ENCODE results near the gene UCN3.
"Not testable (repeated sequence)": the region's sequence is repeated elsewhere in the genome, so short reads cannot be mapped to it uniquely, and the experiment has no call there.

Gene UCN3

DNA sequence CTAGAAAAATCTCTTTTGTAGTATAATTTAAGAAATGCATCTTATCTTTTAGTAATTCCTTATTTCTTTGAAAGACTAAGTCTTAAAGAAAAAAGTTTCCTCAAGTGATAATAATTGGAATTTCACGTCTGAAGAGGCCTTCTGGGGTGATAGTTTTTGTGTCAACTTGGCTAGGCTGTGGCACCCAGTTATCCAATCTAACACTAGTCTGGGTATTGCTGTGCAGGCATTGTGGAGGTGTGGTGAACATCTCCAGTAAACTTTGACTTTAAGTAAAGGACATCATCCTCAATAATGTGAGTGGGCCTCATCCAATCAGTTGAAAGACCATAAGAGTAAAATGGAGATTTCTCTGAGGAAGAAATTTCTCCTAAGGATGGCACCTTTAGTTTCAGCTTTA is 42.2 kb downstream of the UCN3 start:
- DNase-seq (ENCODE audit: low read depth in 2 of 2), result no peak

DNA sequence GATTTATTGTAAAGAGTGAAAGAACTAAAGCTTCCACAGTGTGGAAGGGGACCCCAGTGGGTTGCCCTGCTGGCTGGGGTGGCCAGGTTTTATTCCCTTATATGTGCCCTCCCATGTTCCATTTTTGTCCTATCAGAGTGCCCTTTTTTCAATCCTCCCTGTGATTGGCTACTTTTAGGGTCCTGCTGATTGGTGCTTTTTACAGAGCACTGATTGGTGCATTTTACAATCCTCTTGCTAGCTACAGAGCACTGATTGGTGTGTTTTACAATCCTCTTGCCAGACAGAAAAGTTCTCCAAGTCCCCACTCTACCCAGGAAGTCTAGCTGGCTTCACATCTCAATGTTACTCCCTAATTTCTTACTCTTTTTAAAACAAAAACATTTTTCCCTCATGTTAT is 46.0 kb downstream of the UCN3 start:
- not testable (repeated sequence) for DNase-seq (ENCODE audit: low read depth in 2 of 2)

DNA sequence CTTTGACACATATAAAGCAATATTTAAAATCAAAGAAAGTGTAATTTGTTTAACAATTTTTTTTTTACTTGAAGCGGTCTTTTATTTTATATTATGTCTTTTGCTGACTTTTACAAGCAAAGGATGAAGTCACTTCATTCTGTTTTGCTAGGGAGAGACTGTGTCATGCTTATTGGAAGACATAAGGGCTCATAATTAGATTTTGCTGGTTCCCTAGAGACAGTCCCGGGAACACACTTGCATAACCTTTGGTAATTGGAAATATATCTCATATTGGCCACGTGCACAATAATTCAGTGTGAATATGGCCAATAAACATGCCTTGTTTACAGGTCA is 47.1 kb downstream of the UCN3 start:
- no peak for DNase-seq (ENCODE audit: low read depth in 2 of 2)

DNA sequence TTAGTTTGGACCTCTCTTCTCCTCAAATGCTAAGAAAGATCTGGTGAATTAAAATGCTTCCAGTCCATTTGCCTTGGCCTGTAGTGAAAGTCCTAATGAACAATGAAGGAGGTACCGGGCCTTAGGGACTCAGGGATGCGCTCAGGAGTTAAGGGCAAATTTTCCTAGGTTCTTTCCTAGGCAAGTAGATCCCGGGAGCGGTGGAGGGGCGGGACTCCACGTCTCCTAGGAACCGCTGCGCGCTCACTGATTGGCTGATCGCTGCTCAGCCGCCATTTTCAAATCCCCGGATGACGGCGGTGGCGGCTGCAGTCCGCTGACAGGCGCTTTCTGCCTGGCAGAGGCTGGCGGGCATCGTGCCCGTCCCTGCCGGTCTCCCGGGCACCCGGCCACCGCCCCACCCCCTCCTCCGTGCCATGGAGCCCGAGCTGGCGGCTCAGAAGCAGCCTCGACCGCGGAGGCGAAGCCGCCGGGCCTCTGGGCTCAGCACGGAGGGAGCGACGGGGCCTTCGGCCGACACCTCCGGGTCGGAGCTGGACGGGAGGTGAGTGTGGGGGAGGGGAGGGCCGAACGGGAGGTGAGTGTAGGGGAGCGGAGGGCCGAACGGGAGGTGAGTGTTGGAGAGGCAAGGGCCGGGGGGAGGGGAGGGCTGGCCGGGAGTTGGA is 47.6 kb downstream of the UCN3 start, which contains the start of gene NET1:
NET1 (plus strand) TSS at position 281 of the 665 bp plus-strand sequence; CDS start at position 417, 136 bp downstream.
- peak; percentile 48 to 62 for DNase-seq (ENCODE audit: low read depth in 2 of 2)

DNA sequence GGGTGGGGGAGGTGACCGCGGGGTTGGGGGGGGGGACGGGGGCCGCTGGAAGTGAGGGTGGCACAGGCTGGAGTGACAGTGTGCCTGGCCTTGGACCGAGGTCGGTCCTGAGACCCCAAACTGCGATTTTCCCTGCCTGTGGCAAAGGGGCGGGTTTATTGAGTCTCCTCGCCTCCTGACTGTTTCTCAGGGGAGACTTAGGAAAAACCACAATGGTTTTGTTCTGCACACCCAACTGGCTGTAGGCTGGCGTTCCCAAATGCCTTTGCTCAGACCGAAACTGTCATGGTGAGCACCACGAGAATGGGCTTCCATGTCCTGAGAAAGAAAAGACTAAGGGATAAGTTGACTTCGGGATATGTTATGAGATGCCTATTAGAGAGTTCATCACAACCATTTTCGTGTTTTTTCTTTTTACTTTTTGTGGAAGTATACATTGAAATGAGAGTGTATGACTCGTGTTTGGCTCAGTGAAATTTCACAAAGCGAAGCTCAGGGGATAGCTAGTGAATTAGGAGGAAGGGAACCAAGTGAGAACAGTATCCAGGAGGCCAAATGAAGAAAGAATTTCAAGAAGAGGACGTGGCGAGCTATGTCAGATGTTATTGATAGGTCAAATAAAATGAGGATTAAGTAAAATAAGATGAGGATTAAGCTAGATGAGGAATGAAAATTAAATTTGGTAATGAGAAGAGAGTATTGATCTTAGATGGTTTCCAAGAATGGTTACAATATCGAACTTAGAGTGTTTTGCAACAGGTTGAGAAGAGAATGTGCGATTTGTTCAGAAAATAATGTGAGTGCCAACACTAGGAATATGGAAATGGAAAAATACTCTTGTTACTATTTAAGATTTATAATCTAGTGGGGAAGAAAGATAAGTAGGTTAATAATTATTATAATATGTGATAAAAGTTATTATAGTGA is 48.5 kb downstream of the UCN3 start:
- no peak for DNase-seq (ENCODE audit: low read depth in 2 of 2)

DNA sequence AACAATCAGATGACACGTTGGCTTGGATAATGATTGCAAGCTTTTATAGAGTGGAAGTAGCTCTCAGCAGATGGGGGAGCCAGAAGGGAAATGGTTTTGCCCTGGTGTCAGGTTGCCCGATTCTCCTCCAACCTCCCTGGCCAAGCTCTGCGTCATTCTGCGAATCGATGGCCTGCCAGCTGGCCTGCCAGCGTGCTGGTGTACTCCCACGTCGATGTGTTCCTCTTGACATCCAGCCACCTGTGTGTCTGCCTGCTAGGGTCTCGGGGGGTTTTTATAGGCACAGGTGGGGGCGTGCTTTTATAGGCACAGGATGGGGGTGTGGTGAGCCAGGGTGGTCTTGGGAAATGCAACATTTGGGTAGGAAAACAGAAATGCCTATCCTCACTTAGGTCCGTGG is 52.2 kb downstream of the UCN3 start:
- DNase-seq (ENCODE audit: low read depth in 2 of 2), result no peak

DNA sequence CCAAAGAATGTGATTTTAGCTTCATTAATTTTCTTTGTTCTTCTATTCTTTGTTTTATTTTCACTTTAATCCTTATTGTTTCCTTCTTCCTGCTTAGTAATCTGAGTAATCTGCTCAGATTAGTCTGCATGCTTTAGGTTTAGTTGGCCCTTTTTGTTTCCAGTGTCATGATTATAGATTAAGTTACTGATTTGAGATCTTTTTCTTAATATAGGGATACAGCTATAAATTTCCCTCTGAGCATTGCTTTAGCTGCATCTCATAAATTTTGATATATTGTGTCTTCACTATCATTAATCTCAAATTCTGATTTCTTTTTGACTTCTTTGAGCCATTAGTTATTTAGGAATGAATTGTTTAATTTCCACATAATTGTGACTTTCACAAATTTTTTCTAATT is 53.8 kb downstream of the UCN3 start:
- DNase-seq (ENCODE audit: low read depth in 2 of 2), result no peak

DNA sequence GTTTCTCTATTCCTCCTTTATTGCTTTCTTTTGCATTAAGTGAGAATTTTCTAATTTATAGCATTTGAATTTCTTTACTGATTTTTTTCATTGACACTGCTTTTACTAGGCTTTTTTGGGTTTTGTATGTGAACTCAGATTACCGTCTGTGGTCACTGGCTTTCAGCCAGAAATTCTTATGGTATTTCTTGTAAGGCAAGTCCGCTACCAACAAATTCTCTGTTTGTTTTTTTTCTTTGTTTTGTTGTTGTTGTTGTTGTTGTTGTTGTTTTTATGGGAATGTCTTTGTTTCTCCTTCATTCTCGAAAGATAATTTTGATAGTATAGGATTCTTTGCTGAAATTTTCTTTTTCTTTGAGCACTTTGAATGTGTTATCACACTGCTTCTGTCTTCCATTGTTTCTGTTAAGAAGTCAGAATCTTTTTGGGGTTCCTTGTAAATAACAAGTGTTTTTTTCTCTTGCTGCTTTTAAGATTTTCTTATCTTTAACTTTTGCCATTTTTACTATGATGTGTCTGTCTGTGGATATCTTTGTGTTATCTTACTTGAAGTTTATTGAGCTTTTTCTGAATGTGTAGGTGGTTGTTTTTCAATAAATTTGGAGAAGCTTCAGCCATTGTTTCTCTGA is 54.8 kb downstream of the UCN3 start:
- DNase-seq (ENCODE audit: low read depth in 2 of 2), result no peak

DNA sequence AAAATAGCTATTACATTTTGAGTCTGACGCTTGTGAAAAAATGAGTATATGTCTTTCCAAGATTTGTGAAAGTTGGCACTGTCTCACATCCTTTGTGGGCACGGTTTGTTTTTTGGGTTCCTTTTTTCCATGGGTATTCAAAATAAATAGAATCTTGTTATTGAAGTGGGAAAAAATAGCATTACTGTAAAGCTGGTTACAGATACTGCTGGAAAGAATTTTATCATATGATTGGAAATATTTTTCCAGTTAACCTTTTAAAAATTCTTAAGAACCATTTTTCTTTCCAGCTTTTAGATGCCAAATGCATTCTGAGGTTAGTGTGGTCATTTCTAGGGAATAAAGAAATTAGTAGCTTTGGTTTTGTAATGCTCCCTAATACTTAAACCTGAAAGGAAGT is 59.0 kb downstream of the UCN3 start:
- no peak for DNase-seq (ENCODE audit: low read depth in 2 of 2)

All from stimulated activated CD4-positive, alpha-beta T cell treated with anti-CD3 and anti-CD28 coated beads, Interleukin-1b, Interleukin-23, amount 100 ng/mL, for 4 hours (primary cell).